ENCODE results near the gene OR7A10. TPM values are rescaled to one million over a fixed set of nuclear protein-coding genes. Genes with fewer than 3 reads are reported as not detected.

Gene OR7A10
- polyA plus RNA-seq, 1 experiment, result not detected

DNA sequence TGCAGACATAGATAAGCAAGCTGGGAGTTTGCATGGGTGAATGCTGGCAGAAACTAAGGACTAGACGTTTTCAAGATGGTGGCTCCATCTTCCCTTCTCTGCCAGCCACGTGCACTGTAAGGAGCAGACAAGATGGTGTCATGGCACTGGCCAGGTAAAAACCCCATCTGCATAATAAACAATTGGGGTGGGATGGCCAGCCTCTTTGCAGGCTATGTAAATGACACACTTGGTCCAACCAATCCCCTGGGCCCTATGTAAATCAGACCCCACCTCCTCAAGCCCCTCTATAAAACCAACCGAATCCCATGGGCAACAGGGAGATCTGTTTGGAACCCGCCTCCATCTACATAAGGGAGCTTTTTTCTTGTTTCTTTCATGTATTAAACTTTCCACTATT is 11.3 kb downstream of the OR7A10 start:
- ChIA-PET CTCF (no interaction called here), POLR2A (no interaction called here)
- no peak for DNase-seq (ENCODE audit: low read depth)
- Histone ChIP-seq H3K4me3 (ENCODE audit: low read depth, low read length) (no peak overlapping the region), H3K36me3 (ENCODE audit: control insufficient read depth, insufficient read depth, low read length) (no peaks in the 10 kb centered on the region), H3K27me3 (ENCODE audit: control insufficient read depth, insufficient read depth, low read length) (no peaks in the 10 kb centered on the region)
- TF ChIP-seq, protein P1, sequence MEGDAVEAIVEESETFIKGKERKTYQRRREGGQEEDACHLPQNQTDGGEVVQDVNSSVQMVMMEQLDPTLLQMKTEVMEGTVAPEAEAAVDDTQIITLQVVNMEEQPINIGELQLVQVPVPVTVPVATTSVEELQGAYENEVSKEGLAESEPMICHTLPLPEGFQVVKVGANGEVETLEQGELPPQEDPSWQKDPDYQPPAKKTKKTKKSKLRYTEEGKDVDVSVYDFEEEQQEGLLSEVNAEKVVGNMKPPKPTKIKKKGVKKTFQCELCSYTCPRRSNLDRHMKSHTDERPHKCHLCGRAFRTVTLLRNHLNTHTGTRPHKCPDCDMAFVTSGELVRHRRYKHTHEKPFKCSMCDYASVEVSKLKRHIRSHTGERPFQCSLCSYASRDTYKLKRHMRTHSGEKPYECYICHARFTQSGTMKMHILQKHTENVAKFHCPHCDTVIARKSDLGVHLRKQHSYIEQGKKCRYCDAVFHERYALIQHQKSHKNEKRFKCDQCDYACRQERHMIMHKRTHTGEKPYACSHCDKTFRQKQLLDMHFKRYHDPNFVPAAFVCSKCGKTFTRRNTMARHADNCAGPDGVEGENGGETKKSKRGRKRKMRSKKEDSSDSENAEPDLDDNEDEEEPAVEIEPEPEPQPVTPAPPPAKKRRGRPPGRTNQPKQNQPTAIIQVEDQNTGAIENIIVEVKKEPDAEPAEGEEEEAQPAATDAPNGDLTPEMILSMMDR (IDR thresholded peaks at IDR 0.05; ENCODE audit: insufficient read depth, low read depth, low read length), result no peak

DNA sequence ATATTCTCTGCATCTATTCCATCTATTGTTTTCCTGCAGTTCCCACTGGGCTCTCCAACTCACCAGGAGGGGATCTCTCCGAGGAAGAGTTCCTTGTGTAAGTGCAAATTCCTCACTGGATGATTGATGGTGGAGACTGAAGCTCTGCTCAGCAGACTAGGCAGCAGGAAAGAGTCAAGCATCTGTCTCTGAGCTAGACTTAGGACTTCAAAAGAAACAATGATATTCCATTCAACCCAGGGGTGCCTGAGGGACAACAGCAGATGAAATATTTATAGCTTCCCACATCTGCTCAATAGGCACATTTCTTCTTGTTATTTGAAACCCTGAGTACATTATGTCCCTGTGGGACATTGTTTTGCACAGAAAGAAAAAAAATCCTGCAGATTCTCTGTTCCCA is 13.7 kb downstream of the OR7A10 start, which contains the start of the genes OR7A5 and OR7C1:
OR7A5 (minus strand) TSS at position 175 of the 400 bp plus-strand sequence. CDS start 6,944 bp downstream, outside the sequence.
OR7C1 (minus strand) TSS at position 175 of the 400 bp plus-strand sequence. CDS start 35,049 bp downstream, outside the sequence.
- ChIA-PET POLR2A (no interaction called here), CTCF (no interaction called here)
- Histone ChIP-seq H3K27me3 (ENCODE audit: control insufficient read depth, insufficient read depth, low read length) (no peaks in the 10 kb centered on the region), H3K36me3 (ENCODE audit: control insufficient read depth, insufficient read depth, low read length) (no peaks in the 10 kb centered on the region), H3K4me3 (ENCODE audit: low read depth, low read length) (no peak within 1 kb of the TSS)
- DNase-seq (ENCODE audit: low read depth), result no peak
- TF ChIP-seq, protein P1 (IDR thresholded peaks at IDR 0.05; ENCODE audit: insufficient read depth, low read depth, low read length), result no peak

DNA sequence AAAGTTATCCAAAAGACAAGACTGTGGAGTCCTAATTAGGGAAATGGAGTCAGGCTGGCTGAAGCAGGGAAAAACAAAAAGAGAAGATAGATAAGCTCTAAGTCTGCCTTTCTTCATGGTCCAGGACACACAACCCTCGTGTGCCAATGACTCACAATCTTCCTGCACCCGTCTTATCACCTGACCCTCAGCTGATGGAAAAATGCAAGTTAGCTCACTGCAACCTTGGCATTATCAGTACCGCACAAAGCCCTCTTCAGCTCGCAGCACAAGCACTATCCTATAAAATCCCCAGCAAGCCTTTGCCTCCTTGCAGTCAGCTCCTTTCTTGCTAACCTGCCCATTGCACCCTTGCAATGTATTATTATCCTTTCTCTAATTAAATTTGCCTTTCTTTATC is 18.0 kb downstream of the OR7A10 start:
- POLR2A ChIA-PET, result no interaction called here
- no peak overlapping the region for H3K4me3 ChIP-seq (ENCODE audit: low read depth, low read length)
- TF ChIP-seq, protein P1 (IDR thresholded peaks at IDR 0.05; ENCODE audit: insufficient read depth, low read depth, low read length), result no peak
- no peaks in the 10 kb centered on the region for H3K27me3 ChIP-seq (ENCODE audit: control insufficient read depth, insufficient read depth, low read length)
- CTCF ChIA-PET, result no interaction called here
- H3K36me3 ChIP-seq (ENCODE audit: control insufficient read depth, insufficient read depth, low read length), result no peaks in the 10 kb centered on the region
- no peak for DNase-seq (ENCODE audit: low read depth)

DNA sequence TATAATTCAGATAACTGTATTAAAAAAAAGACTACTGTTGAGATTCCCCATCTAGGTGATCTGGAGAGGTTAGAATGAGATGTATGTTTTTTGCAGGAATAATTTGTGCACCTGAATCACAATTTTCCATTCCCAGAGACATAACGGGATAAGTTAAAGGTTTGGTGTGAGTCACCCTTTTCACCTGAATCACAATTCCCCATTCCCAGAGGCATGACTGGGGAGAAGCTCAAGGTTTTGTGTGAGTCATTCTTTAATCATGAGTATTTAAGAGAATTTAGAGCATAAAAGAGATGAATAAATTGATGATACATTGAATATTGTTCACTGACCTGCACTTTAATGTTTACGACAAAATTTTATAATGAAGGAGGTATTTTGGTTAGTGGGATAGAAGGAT is 22.7 kb downstream of the OR7A10 start:
- DNase-seq (ENCODE audit: low read depth), result no peak
- Histone ChIP-seq H3K36me3 (ENCODE audit: control insufficient read depth, insufficient read depth, low read length) (no peaks in the 10 kb centered on the region), H3K27me3 (ENCODE audit: control insufficient read depth, insufficient read depth, low read length) (no peaks in the 10 kb centered on the region), H3K4me3 (ENCODE audit: low read depth, low read length) (no peak overlapping the region)
- TF ChIP-seq, protein P1 (IDR thresholded peaks at IDR 0.05; ENCODE audit: insufficient read depth, low read depth, low read length), result no peak
- ChIA-PET POLR2A (no interaction called here), CTCF (no interaction called here)

DNA sequence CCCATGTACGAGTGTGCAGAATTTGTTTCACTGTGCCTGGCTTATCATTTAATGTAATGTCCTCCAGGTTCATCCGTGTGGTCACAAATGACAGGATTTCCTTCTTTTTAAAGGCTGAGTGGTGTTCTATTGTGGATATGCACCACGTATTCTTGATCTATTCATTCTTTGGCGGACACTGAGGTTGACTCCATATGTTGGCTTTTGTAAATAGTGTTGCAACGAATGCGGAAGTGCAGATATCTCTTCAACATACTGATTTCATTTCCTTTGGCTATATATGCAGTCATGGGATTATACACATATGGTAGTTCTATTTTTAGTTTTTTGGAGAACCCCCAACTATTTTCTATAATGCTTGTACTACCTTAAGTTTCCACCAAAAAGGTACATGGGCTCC is 26.8 kb downstream of the OR7A10 start:
- TF ChIP-seq, protein P1 (IDR thresholded peaks at IDR 0.05; ENCODE audit: insufficient read depth, low read depth, low read length), result no peak
- no peaks in the 10 kb centered on the region for H3K27me3 ChIP-seq (ENCODE audit: control insufficient read depth, insufficient read depth, low read length)
- ChIA-PET CTCF (interaction anchor here (0.6 to 1.2 kb wide), 2 partner anchors 11 to 16 kb away, joined by 3 read pairs; no protein-coding TSS in a partner anchor), POLR2A (no interaction called here)
- no peaks in the 10 kb centered on the region for H3K36me3 ChIP-seq (ENCODE audit: control insufficient read depth, insufficient read depth, low read length)
- H3K4me3 ChIP-seq (ENCODE audit: low read depth, low read length), result no peak overlapping the region
- DNase-seq (ENCODE audit: low read depth), result no peak
